ENCODE results near the gene APBA3. TPM values are rescaled to one million over a fixed set of nuclear protein-coding genes. Genes with fewer than 3 reads are reported as not detected.

APBA3 gene
- total and polyA plus RNA-seq, 9 of the 15 experiments (the other 6 are each of a cell fraction or from before 2014, with no cell fraction given): 0.10 to 29.5 (median 11.5) TPM

DNA sequence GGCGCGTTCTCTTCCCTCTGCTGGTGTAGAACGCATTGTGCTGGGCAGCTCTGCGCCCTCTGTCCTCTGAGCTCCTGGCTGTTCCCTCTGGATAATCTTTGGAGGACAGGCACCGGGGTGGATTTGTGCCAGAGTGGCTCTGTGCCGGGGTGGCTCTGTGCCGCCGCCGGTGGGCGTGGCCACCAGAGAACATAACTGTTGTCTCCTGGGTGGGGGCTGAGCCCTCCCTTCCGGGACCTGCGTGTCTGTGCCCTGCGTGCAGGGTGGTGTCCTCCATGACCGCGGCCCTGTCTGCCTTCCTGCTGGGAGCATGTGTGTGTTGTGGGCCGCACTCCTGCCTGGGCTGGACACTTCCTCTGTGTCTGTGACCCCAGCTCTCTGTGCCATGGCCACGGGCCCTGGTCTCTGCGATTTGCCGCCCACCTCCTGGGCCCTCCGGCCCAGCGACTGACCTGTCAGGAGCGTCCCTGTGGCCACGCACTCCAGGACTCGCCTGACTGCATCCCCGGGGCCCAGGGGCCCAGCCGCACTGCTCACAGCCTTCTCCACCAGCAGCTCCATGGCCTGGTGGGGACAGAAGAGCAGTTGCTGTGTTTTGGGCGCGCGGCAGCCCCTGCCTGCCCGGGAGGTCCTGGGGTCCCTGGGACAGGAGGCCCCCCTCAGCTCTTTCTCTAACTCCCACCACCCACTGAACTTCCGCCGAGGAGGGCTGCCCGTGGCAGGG lies 47.1 kb upstream of the APBA3 start:
- no peaks in the 10 kb centered on the region for H3K79me2 ChIP-seq (ENCODE audit: control insufficient read depth, insufficient read depth, low read length)
- no peak for DNase-seq (ENCODE audit: extremely low read depth in 1 of 4, low spot score in 3 of 4)
- H3K9ac ChIP-seq (ENCODE audit: insufficient read depth in 1 of 2, low read depth in 2 of 2, low read length in 2 of 2): peak overlapping the region in 1 of 2 experiments; percentile 10; a peak in 1 of 4 replicates
- no peak overlapping the region for H3K4me3 ChIP-seq
- peak overlapping the region; percentile 19; the same call in 1 of the 2 replicates for H2AFZ ChIP-seq (ENCODE audit: low read depth, low read length)
- intact Hi-C loops (cut with micrococcal nuclease): no loop called here
- TF ChIP-seq GTF2A2 (tag; IDR thresholded peaks at IDR 0.05) (no peak), BCOR (IDR thresholded peaks at IDR 0.05) (no peak), ADNP (tag; IDR thresholded peaks at IDR 0.05) (no peak), FOXJ3 (CRISPR knock-in tag; IDR thresholded peaks at IDR 0.05) (no peak), POLR2AphosphoS5 (IDR thresholded peaks at IDR 0.05; ENCODE audit: control insufficient read depth, insufficient read depth, low read depth, low read length) (no peak), PHB2 (IDR thresholded peaks at IDR 0.05; ENCODE audit: low read depth) (no peak), U2AF2 (optimal IDR thresholded peaks at IDR 0.05; ENCODE audit: low read depth, low read length) (no peak)
- TF ChIP-seq, protein P1, sequence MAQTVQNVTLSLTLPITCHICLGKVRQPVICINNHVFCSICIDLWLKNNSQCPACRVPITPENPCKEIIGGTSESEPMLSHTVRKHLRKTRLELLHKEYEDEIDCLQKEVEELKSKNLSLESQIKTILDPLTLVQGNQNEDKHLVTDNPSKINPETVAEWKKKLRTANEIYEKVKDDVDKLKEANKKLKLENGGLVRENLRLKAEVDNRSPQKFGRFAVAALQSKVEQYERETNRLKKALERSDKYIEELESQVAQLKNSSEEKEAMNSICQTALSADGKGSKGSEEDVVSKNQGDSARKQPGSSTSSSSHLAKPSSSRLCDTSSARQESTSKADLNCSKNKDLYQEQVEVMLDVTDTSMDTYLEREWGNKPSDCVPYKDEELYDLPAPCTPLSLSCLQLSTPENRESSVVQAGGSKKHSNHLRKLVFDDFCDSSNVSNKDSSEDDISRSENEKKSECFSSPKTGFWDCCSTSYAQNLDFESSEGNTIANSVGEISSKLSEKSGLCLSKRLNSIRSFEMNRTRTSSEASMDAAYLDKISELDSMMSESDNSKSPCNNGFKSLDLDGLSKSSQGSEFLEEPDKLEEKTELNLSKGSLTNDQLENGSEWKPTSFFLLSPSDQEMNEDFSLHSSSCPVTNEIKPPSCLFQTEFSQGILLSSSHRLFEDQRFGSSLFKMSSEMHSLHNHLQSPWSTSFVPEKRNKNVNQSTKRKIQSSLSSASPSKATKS (CRISPR knock-in tag; IDR thresholded peaks at IDR 0.05): no peak
- TF ChIP-seq, protein P2, sequence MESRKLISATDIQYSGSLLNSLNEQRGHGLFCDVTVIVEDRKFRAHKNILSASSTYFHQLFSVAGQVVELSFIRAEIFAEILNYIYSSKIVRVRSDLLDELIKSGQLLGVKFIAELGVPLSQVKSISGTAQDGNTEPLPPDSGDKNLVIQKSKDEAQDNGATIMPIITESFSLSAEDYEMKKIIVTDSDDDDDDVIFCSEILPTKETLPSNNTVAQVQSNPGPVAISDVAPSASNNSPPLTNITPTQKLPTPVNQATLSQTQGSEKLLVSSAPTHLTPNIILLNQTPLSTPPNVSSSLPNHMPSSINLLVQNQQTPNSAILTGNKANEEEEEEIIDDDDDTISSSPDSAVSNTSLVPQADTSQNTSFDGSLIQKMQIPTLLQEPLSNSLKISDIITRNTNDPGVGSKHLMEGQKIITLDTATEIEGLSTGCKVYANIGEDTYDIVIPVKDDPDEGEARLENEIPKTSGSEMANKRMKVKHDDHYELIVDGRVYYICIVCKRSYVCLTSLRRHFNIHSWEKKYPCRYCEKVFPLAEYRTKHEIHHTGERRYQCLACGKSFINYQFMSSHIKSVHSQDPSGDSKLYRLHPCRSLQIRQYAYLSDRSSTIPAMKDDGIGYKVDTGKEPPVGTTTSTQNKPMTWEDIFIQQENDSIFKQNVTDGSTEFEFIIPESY (CRISPR knock-in tag; IDR thresholded peaks at IDR 0.05): peak; percentile 50; the same call in 1 of the 2 replicates
- no peaks in the 10 kb centered on the region for H4K20me1 ChIP-seq (replicated peaks; ENCODE audit: control insufficient read depth, insufficient read depth, low read length)
- ChIA-PET CTCF (ENCODE audit: low intra/inter-chr PET ratio) (no interaction called here), POLR2A (interaction anchor here (0.6 to 1.0 kb wide), 2 partner anchors 57 to 176 kb away, joined by 3 to 4 read pairs; partner anchors contain the start of gene EEF2)
- BruUV-seq (replicated peaks): no TSS peak
- no peak for FAIRE-seq
- H3K4me2 ChIP-seq (ENCODE audit: insufficient read depth, low read length): no peak overlapping the region
- no peak overlapping the region for H3K27ac ChIP-seq (ENCODE audit: extremely low read depth, low read depth, low read length)
- no peak for ATAC-seq
- H3K4me1 ChIP-seq (replicated peaks in 1 of 2; ENCODE audit: control insufficient read depth in 2 of 2, insufficient read depth in 2 of 2, low read length in 2 of 2): peaks cover 0 to 67% of the 10 kb centered on the region in 2 experiments
- no peaks in the 10 kb centered on the region for H3K9me1 ChIP-seq (ENCODE audit: control insufficient read depth, insufficient read depth, low read length)
- peaks cover 0 to 3% of the 10 kb centered on the region in 2 experiments; a peak in 1 of 5 replicates for H3K27me3 ChIP-seq (ENCODE audit: control insufficient read depth in 2 of 2, insufficient read depth in 2 of 2, low read length in 2 of 2)
- H3K9me3 ChIP-seq (replicated peaks; ENCODE audit: control insufficient read depth, insufficient read depth, low read depth, low read length): peaks cover 7% of the 10 kb centered on the region
- WGBS (ENCODE audit: insufficient coverage, low coverage, missing lambda C conversion rate): 77% methylated on average over 24 of the region's 33 CpGs
- in situ Hi-C loops (cut with MboI): no loop called here
- H3K36me3 ChIP-seq (ENCODE audit: control insufficient read depth, insufficient read depth, low read length): no peaks in the 10 kb centered on the region
